Mesodermal cell (in vitro differentiated cells): Measurements from ENCODE around the gene DHX32. TPM values are rescaled to one million over a fixed set of nuclear protein-coding genes. Genes with fewer than 3 reads are reported as not detected.
"Not testable (repeated sequence)": the region's sequence is repeated elsewhere in the genome, so short reads cannot be mapped to it uniquely, and the experiment has no call there.

Experiments used
- H3K27ac ChIP-seq: 2 replicates; pipeline ENCODE4 v1.7.0; 2013; ENCODE audit warnings: mild to moderate bottlenecking, low read depth, low read length, moderate library complexity; ENCODE audit not compliant: severe bottlenecking
- H3K36me3 ChIP-seq: 2 replicates; pipeline ENCODE4 v1.7.1; 2013; ENCODE audit warnings: mild to moderate bottlenecking, low read length, moderate library complexity; ENCODE audit not compliant: control insufficient read depth, insufficient read depth
- H3K4me1 ChIP-seq: one replicate; pipeline ENCODE4 v1.7.1; 2013; ENCODE audit warnings: mild to moderate bottlenecking, low read length; ENCODE audit not compliant: insufficient read depth, control insufficient read depth, poor library complexity, severe bottlenecking
- H3K4me3 ChIP-seq: 2 replicates; pipeline ENCODE4 v1.7.0; 2013; ENCODE audit warnings: low read length, control low read depth, mild to moderate bottlenecking; ENCODE audit not compliant: insufficient read depth, poor library complexity, severe bottlenecking; ENCODE audit errors: extremely low read depth
- H3K9me3 ChIP-seq: 2 replicates; pipeline ENCODE4 v1.7.1; 2013; ENCODE audit warnings: mild to moderate bottlenecking, low read length, moderate library complexity; ENCODE audit not compliant: control insufficient read depth
- WGBS, 2 experiments: methylation state at CpG; one replicate each; pipeline ENCODE4 v1.1.5; 2013; ENCODE audit warnings: missing lambda C conversion rate in 2 of 2; ENCODE audit not compliant: insufficient coverage in 2 of 2; 5-methylcytosine and 5-hydroxymethylcytosine counted together
- polyA plus RNA-seq, 2 experiments: library from polyadenylated mRNA; stranded (reverse); fragments of 50-300 nt; gene quantifications; one replicate each; pipeline ENCODE4 v1.2.3, GENCODE V29; 2013

Gene DHX32
- 31.8 TPM for polyA plus RNA-seq (2013, experiment 1 of 2)
- polyA plus RNA-seq (2013, experiment 2 of 2) = 32.6 TPM

DNA sequence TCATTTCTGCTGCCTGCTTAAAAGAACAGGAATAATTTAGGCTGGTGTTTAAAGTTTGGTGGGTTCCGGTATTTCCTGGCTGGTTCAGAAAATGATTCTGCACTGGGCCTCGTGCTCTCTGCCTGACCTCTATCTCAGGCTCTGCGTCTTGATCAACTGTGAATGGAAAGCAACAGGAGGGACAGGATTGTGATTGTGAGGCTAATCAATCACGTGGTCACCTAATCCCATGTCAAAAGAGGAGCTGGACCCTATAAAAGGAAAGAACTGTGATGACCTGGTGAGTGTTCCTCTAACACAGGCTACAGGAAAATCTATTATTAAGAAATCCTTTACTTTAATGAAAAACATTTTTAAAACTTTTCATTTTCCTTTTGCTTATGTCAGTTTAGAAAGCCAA lies at the start of gene DHX32:
TSS of gene DHX32 (minus strand) at position 101 of the 400 bp plus-strand sequence. CDS start 468 bp downstream, outside the sequence.
- Histone ChIP-seq H3K27ac (peak within 1 kb of the TSS; percentile 85), H3K36me3 (peaks cover 32% of the 10 kb centered on the region), H3K4me1 (peaks cover 26% of the 10 kb centered on the region), H3K4me3 (no peak within 1 kb of the TSS), H3K9me3 (peaks cover 13% of the 10 kb centered on the region)
- 0 to 14% methylated on average over 2 to 3 of the region's 4 CpGs for WGBS, 2 experiments

DNA sequence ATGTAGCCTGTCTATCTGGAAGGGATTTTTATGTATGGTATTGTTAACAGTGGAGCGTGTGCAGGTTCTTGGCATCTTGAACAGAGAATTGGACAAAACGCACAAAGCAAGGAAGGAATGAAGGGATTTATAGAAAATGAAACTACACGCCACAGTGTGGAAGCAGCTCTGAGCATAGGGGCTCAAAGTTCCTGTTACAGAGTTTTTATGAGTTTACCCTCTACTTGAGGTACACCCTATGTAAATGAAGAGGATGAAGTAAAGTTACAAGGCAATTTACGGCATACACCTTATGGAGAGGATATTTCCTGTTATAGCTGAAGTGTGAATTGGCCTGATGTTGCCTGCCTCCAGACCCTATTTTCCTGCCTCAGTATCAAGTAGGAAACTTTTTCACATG lies 48.5 kb upstream of the DHX32 start:
- no peak overlapping the region for H3K27ac ChIP-seq
- WGBS, 2 experiments = 90 to 94% methylated on average over 4 of the region's 4 CpGs
- H3K4me3 ChIP-seq = no peak overlapping the region
- H3K4me1 ChIP-seq = no peaks in the 10 kb centered on the region
- H3K9me3 ChIP-seq = no peaks in the 10 kb centered on the region
- H3K36me3 ChIP-seq = no peaks in the 10 kb centered on the region

- no peaks in the 10 kb centered on the region for H3K9me3 ChIP-seq
- no peak overlapping the region for H3K4me3 ChIP-seq
- 88 to 91% methylated on average over 4 to 7 of the region's 7 CpGs for WGBS, 2 experiments
- H3K36me3 ChIP-seq = no peaks in the 10 kb centered on the region
- H3K4me1 ChIP-seq = no peaks in the 10 kb centered on the region
- no peak overlapping the region for H3K27ac ChIP-seq
Observed at GRCh38 chr10:125928928-125929585, 48.0 kb upstream of the DHX32 start.

DNA sequence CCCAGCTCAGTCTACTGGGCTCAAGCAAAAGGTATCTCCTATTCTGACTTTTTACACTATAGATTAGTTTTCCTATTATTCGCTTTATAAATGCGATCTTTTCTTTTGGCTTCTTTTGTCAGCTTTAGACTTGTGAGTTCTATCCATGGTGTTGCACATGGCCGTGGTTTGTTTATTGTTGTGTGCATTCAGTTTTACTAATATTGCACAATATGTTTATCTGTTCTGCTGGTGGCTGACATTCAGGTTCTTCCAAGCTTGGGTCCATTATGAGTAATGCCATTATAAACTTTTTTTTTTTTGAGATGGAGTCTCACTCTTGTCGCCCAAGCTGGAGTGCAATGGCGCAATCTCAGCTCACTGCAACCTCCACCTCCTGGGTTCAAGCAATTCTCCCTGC lies 46.2 kb upstream of the DHX32 start:
- H3K9me3 ChIP-seq, H3K36me3 ChIP-seq, H3K27ac ChIP-seq, H3K4me1 ChIP-seq, H3K4me3 ChIP-seq: not testable (repeated sequence)
- 50% methylated on average over 1 of the region's 5 CpGs; no CpG with 5 or more reads in 1 of the 2 experiments for WGBS, 2 experiments

DNA sequence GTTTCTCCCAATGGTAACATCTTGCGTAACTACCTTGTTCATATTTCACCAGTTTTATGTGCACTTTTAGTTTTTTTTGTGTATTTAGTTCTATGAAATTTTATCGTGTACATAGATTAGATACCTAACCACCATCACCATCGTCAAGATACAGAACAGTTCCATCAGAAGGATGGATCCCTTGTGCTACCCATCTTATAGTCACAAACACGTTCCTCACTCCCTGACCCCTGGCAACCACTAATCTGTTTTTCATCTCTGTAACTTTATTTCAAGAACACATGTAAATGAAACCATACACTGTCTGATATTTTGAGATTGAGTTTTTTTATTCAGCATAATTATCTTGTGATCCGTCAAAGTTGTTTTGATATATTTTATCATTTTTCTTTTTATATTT lies 45.2 kb upstream of the DHX32 start:
- WGBS, 2 experiments = 47 to 87% methylated on average over 3 of the region's 5 CpGs
- no peak overlapping the region for H3K27ac ChIP-seq

GRCh38 chr10:125925262-125925834 lies 44.3 kb upstream of the DHX32 start:
- H3K27ac ChIP-seq = no peak overlapping the region
- no peak overlapping the region for H3K4me3 ChIP-seq
- H3K36me3 ChIP-seq = no peaks in the 10 kb centered on the region
- WGBS, 2 experiments = no CpG with 5 or more reads among the region's 5 CpGs
- no peaks in the 10 kb centered on the region for H3K4me1 ChIP-seq
- H3K9me3 ChIP-seq = peaks cover 4% of the 10 kb centered on the region

More for the DNA sequence above, 45.2 kb upstream of the DHX32 start:
- H3K9me3 ChIP-seq = peaks cover 4% of the 10 kb centered on the region
- H3K4me3 ChIP-seq = no peak overlapping the region
- no peaks in the 10 kb centered on the region for H3K4me1 ChIP-seq
- no peaks in the 10 kb centered on the region for H3K36me3 ChIP-seq

GRCh38 chr10:125921643-125922306 lies 40.7 kb upstream of the DHX32 start:
- not testable (repeated sequence) for H3K4me3 ChIP-seq, H3K36me3 ChIP-seq, H3K4me1 ChIP-seq, H3K27ac ChIP-seq
- no CpG with 5 or more reads among the region's 2 CpGs for WGBS, 2 experiments
- H3K9me3 ChIP-seq = peaks cover 11% of the 10 kb centered on the region

DNA sequence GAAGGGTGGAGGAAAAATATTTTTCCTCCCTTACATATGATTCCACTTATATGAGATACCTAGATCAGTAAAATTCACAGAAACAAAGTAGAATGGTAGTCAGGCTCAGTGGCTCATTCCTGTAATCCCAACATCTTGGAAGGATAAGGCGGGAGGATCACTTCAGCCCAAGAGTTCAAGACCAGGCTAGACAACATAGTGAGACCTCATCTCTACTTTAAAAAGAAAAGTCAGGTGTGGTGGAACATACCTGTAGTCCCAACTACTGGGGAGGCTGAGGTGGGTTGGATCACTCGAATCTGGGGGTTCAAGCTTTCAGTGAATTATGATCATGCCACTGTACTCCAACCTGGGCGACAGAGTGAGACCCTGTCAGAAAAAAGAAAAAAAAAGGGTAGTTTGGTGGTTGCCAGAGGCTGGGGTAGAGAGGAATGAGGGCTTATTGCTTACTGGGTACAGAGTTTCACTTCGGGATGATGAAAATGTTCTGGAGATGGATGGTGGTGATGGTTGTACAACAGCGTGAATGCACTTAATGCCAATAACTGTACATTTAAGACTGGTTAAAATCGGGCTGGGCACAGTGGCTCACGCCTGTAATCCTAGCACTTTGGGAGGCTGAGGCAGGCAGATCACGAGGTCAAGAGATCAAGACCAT lies 36.7 kb upstream of the DHX32 start:
- WGBS, 2 experiments = 88 to 92% methylated on average over 6 to 7 of the region's 8 CpGs
- H3K4me1 ChIP-seq, H3K4me3 ChIP-seq, H3K9me3 ChIP-seq, H3K27ac ChIP-seq, H3K36me3 ChIP-seq: not testable (repeated sequence)

DNA sequence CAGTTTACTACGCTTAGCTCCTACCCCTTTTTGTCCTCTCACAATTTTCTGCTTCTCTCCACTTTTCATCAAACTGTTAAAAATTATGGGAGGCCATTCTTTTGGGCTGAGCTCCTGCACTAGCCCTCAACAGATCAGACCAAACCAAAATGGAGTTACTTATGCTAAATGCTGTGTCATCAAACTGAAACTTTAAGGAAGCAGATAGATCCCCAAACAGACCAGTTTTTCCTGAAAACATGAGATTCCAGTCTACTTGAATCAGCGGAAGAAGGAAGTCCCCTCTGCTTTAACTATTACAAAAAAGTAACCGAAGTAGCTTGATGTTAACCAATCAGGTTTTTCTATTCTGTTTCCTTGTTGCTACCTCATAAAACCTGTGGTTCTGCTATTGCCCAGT lies 35.9 kb upstream of the DHX32 start:
- WGBS, 2 experiments = 86% methylated on average over 1 to 2 of the region's 3 CpGs
- Histone ChIP-seq H3K27ac (no peak overlapping the region), H3K36me3 (no peaks in the 10 kb centered on the region), H3K4me1 (no peaks in the 10 kb centered on the region), H3K4me3 (no peak overlapping the region), H3K9me3 (peaks cover 9% of the 10 kb centered on the region)

DNA sequence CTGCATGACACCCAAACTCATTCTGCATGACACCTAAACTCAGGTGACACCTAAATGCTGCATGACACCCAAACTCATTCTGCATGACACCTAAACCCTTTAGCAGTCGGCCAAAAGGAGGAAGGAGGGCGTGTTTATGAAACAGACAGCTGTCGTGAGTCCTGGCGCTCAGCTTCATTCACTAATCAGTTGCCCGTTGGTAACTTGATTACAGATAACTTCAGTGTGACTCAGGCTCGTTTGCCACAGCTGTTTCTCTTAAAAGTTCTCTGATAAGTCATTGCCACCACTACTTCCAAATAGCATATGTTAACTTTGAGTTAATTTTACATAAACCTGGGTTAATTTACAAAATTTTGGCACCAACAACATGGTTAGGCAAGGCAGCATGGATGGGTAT lies 32.2 kb upstream of the DHX32 start:
- H3K4me3 ChIP-seq, H3K36me3 ChIP-seq, H3K9me3 ChIP-seq, H3K27ac ChIP-seq, H3K4me1 ChIP-seq: not testable (repeated sequence)
- WGBS, 2 experiments = 87 to 92% methylated on average over 3 to 6 of the region's 6 CpGs
